Measurements from ENCODE around the gene SBF2.

The SBF2 gene

DNA sequence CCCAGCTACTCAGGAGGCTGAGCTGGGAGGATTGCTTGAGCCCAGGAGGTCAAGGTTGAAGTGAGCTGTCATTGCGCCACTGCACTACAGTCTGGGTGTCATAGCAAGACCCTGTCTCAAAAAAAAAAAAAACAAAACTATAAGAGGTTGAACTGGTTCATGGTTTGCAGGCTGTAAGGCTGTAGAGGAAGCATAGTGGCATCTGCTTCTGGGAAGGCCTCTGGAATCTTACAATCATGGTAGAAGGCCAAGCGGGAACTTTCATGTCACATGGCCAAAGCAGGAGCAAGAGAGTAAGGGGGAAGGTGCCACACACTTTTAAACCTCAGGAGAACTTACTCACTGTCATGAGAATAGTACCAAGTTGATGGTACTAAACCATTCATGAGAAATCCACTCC lies 520.5 kb downstream of the SBF2 start:
- H3K27ac ChIP-seq (ENCODE audit: low read length): no peak overlapping the region
- H3K27me3 ChIP-seq (ENCODE audit: low read depth, low read length): no peaks in the 10 kb centered on the region
- H4K20me1 ChIP-seq (ENCODE audit: insufficient read depth, low read length): no peaks in the 10 kb centered on the region; the same call in 1 of the 2 replicates
- no peak overlapping the region for H2AFZ ChIP-seq (ENCODE audit: low read depth, low read length)
- peaks cover 6% of the 10 kb centered on the region; the same call in 1 of the 2 replicates for H3K79me2 ChIP-seq (ENCODE audit: low read length)
- H3K36me3 ChIP-seq (replicated peaks; ENCODE audit: low read depth, low read length): no peaks in the 10 kb centered on the region
- H3K9me3 ChIP-seq (ENCODE audit: insufficient read depth, low read length): no peaks in the 10 kb centered on the region
- no peak overlapping the region for H3K4me3 ChIP-seq (ENCODE audit: low read length)
- H3K4me2 ChIP-seq (ENCODE audit: low read length): no peak overlapping the region
- H3K4me1 ChIP-seq (ENCODE audit: low read length): no peaks in the 10 kb centered on the region
- TF ChIP-seq EZH2phosphoT487 (IDR thresholded peaks at IDR 0.05; ENCODE audit: low read depth): no peak
- TF ChIP-seq, protein P1, sequence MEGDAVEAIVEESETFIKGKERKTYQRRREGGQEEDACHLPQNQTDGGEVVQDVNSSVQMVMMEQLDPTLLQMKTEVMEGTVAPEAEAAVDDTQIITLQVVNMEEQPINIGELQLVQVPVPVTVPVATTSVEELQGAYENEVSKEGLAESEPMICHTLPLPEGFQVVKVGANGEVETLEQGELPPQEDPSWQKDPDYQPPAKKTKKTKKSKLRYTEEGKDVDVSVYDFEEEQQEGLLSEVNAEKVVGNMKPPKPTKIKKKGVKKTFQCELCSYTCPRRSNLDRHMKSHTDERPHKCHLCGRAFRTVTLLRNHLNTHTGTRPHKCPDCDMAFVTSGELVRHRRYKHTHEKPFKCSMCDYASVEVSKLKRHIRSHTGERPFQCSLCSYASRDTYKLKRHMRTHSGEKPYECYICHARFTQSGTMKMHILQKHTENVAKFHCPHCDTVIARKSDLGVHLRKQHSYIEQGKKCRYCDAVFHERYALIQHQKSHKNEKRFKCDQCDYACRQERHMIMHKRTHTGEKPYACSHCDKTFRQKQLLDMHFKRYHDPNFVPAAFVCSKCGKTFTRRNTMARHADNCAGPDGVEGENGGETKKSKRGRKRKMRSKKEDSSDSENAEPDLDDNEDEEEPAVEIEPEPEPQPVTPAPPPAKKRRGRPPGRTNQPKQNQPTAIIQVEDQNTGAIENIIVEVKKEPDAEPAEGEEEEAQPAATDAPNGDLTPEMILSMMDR (IDR thresholded peaks at IDR 0.05; ENCODE audit: low read depth, low read length): no peak
- no peak overlapping the region for H3K9ac ChIP-seq (ENCODE audit: low read length)

DNA sequence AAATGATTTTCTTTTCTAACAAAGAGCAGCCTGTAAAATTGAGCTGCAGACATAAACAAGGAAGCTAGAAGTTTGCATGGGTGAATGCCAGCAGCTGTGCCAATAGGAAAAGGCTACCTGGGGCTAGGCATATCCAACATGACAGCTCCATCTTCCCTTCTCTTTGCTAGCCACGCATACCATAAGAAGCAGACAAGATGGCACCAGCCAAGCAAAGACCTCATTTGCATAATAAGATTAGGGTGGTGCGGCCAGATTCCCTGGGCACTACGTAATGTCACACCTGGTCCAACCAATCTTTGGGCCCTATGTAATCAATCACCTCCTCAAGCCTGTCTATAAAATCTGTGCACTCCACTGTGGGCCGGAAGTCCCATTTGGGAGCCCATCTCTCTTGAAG lies 521.8 kb downstream of the SBF2 start:
- H3K27ac ChIP-seq (ENCODE audit: low read length): no peak overlapping the region
- H3K4me1 ChIP-seq (ENCODE audit: low read length): no peaks in the 10 kb centered on the region
- H2AFZ ChIP-seq (ENCODE audit: low read depth, low read length): no peak overlapping the region
- H3K9ac ChIP-seq (ENCODE audit: low read length): no peak overlapping the region
- peaks cover 1% of the 10 kb centered on the region; the same call in 1 of the 2 replicates for H3K79me2 ChIP-seq (ENCODE audit: low read length)
- TF ChIP-seq, protein P1 (IDR thresholded peaks at IDR 0.05; ENCODE audit: low read depth, low read length): no peak
- TF ChIP-seq EZH2phosphoT487 (IDR thresholded peaks at IDR 0.05; ENCODE audit: low read depth): no peak
- no peaks in the 10 kb centered on the region; the same call in 1 of the 2 replicates for H4K20me1 ChIP-seq (ENCODE audit: insufficient read depth, low read length)
- no peak overlapping the region for H3K4me3 ChIP-seq (ENCODE audit: low read length)
- H3K27me3 ChIP-seq (ENCODE audit: low read depth, low read length): no peaks in the 10 kb centered on the region
- no peaks in the 10 kb centered on the region for H3K36me3 ChIP-seq (replicated peaks; ENCODE audit: low read depth, low read length)
- no peak overlapping the region for H3K4me2 ChIP-seq (ENCODE audit: low read length)
- H3K9me3 ChIP-seq (ENCODE audit: insufficient read depth, low read length): no peaks in the 10 kb centered on the region

DNA sequence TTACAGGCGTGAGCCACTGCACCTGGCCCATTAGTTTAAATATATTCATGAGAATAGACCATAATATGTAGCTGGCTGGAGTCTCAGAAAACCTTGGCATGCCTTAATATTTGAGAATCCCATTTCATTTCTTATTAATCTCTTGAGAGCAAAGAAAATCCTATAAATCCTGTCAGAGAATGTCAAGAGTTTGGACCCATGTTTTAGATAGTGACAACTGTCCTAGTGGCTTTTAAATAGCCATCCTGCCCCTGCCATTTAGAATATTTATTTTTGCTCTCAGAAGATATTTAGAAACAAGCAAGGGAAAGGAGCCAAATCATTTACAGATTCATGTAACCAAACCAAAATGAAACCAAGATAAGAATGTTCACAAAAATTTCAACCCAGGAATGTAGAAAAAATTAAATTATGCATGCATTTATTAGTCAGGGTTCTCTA lies 522.9 kb downstream of the SBF2 start:
- Histone ChIP-seq H3K79me2 (ENCODE audit: low read length) (no peaks in the 10 kb centered on the region), H3K4me3 (ENCODE audit: low read length) (no peak overlapping the region)
- TF ChIP-seq, protein P1 (IDR thresholded peaks at IDR 0.05; ENCODE audit: low read depth, low read length): no peak
- no peak for TF ChIP-seq EZH2phosphoT487 (IDR thresholded peaks at IDR 0.05; ENCODE audit: low read depth)

DNA sequence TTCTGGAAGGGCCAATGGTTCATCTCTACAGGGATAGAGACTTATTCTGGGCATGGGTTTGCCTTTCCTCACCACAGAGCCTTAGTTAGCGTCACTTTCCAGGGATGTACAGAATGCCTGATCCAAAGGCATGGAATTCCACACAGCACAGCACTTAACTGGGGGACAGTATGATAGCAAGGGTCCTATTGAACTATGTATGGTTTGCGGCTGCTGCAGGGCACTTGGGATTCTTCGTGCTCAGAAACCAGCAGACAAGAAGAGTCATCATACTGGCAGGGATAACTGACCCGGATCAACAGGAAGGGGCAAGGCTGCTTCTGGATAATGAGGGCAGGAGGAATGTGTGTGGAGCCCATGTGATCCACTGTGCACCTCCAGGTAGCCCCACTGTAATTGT lies 524.4 kb downstream of the SBF2 start:
- peaks cover 11% of the 10 kb centered on the region for H3K4me1 ChIP-seq (ENCODE audit: low read length)
- no peak overlapping the region for H3K9ac ChIP-seq (ENCODE audit: low read length)
- no peaks in the 10 kb centered on the region for H3K9me3 ChIP-seq (ENCODE audit: insufficient read depth, low read length)
- H3K27ac ChIP-seq (ENCODE audit: low read length): no peak overlapping the region
- no peak overlapping the region for H2AFZ ChIP-seq (ENCODE audit: low read depth, low read length)
- TF ChIP-seq, protein P1 (IDR thresholded peaks at IDR 0.05; ENCODE audit: low read depth, low read length): no peak
- no peak for TF ChIP-seq EZH2phosphoT487 (IDR thresholded peaks at IDR 0.05; ENCODE audit: low read depth)
- no peaks in the 10 kb centered on the region for H3K36me3 ChIP-seq (replicated peaks; ENCODE audit: low read depth, low read length)
- H4K20me1 ChIP-seq (ENCODE audit: insufficient read depth, low read length): no peaks in the 10 kb centered on the region
- no peaks in the 10 kb centered on the region for H3K27me3 ChIP-seq (ENCODE audit: low read depth, low read length)
- H3K4me2 ChIP-seq (ENCODE audit: low read length): no peak overlapping the region
- no peak overlapping the region for H3K4me3 ChIP-seq (ENCODE audit: low read length)
- H3K79me2 ChIP-seq (ENCODE audit: low read length): peaks cover 9% of the 10 kb centered on the region

More for the DNA sequence above, 522.9 kb downstream of the SBF2 start:
- no peak overlapping the region for H3K9ac ChIP-seq (ENCODE audit: low read length)
- no peaks in the 10 kb centered on the region for H3K27me3 ChIP-seq (ENCODE audit: low read depth, low read length)
- no peak overlapping the region for H3K4me2 ChIP-seq (ENCODE audit: low read length)
- no peak overlapping the region for H2AFZ ChIP-seq (ENCODE audit: low read depth, low read length)
- no peaks in the 10 kb centered on the region for H3K9me3 ChIP-seq (ENCODE audit: insufficient read depth, low read length)
- no peaks in the 10 kb centered on the region for H3K36me3 ChIP-seq (replicated peaks; ENCODE audit: low read depth, low read length)
- H3K4me1 ChIP-seq (ENCODE audit: low read length): no peaks in the 10 kb centered on the region
- H4K20me1 ChIP-seq (ENCODE audit: insufficient read depth, low read length): no peaks in the 10 kb centered on the region
- no peak overlapping the region for H3K27ac ChIP-seq (ENCODE audit: low read length)
